GM19240 (cell line): ENCODE measurements around the gene FOXD4L1.
"Not testable (repeated sequence)": the region's sequence is repeated elsewhere in the genome, so short reads cannot be mapped to it uniquely, and the experiment has no call there.

Experiments used
- DNase-seq: peaks from one replicate; pipeline ENCODE4 v3.0.0; 2011; ENCODE audit warnings: low spot score; ENCODE audit not compliant: insufficient read length

The FOXD4L1 gene

GRCh38 chr2:113498365-113498764 is at the start of gene FOXD4L1:
Gene FOXD4L1, plus strand, starts transcription at chr2:113498665. Its CDS starts 592 bp downstream, at chr2:113499257.
- DNase-seq = not testable (repeated sequence)

GRCh38 chr2:113465770-113466169 is 32.7 kb upstream of the FOXD4L1 start:
- not testable (repeated sequence) for DNase-seq

GRCh38 chr2:113476688-113477368 is 21.6 kb upstream of the FOXD4L1 start:
- not testable (repeated sequence) for DNase-seq

GRCh38 chr2:113496527-113496926 is 1.9 kb upstream of the FOXD4L1 start:
- DNase-seq = not testable (repeated sequence)

- not testable (repeated sequence) for DNase-seq
These were observed 787 bp downstream of the FOXD4L1 start for GRCh38 chr2:113499019-113499885.

GRCh38 chr2:113499886-113500722 is 1.6 kb downstream of the FOXD4L1 start:
- not testable (repeated sequence) for DNase-seq

GRCh38 chr2:113500723-113501038 is 2.2 kb downstream of the FOXD4L1 start:
- not testable (repeated sequence) for DNase-seq

GRCh38 chr2:113502216-113503093 is 4.0 kb downstream of the FOXD4L1 start:
- not testable (repeated sequence) for DNase-seq

GRCh38 chr2:113503094-113504042 is 4.9 kb downstream of the FOXD4L1 start:
- DNase-seq = not testable (repeated sequence)

GRCh38 chr2:113504081-113504480 is 5.6 kb downstream of the FOXD4L1 start:
- not testable (repeated sequence) for DNase-seq

- DNase-seq = not testable (repeated sequence)
These were observed 9.1 kb downstream of the FOXD4L1 start for GRCh38 chr2:113507394-113508140.

GRCh38 chr2:113508187-113508586 is 9.7 kb downstream of the FOXD4L1 start:
- not testable (repeated sequence) for DNase-seq

GRCh38 chr2:113510913-113511312 is 12.4 kb downstream of the FOXD4L1 start:
- DNase-seq = not testable (repeated sequence)

GRCh38 chr2:113511859-113512258 is 13.4 kb downstream of the FOXD4L1 start:
- not testable (repeated sequence) for DNase-seq

- not testable (repeated sequence) for DNase-seq
These were observed 17.0 kb downstream of the FOXD4L1 start for GRCh38 chr2:113515457-113515856.

- not testable (repeated sequence) for DNase-seq
These were observed 17.5 kb downstream of the FOXD4L1 start for GRCh38 chr2:113515995-113516394.

GRCh38 chr2:113517025-113517424 is 18.6 kb downstream of the FOXD4L1 start:
- not testable (repeated sequence) for DNase-seq

- not testable (repeated sequence) for DNase-seq
These were observed 22.4 kb downstream of the FOXD4L1 start for GRCh38 chr2:113520837-113521236.

GRCh38 chr2:113521492-113521891 is 23.0 kb downstream of the FOXD4L1 start:
- DNase-seq = not testable (repeated sequence)
